ENCODE results near the gene NFIX.
"Not testable (repeated sequence)": the region's sequence is repeated elsewhere in the genome, so short reads cannot be mapped to it uniquely, and the experiment has no call there.

NFIX gene

GRCh38 chr19:12975221-12975741 is 20.0 kb upstream of the NFIX start:
- Mint-ChIP-seq H3K27me3 (peaks cover 33% of the 10 kb centered on the region), H3K9me3 (no peaks in the 10 kb centered on the region), H3K27ac (no peak overlapping the region), H3K4me1 (peaks cover 12% of the 10 kb centered on the region), H3K4me3 (no peak overlapping the region)
- ATAC-seq (no peak), DNase-seq (no peak)

- ATAC-seq, H3K27ac Mint-ChIP-seq: not testable (repeated sequence)
These were observed 19.2 kb upstream of the NFIX start for GRCh38 chr19:12976109-12976508.

GRCh38 chr19:12979974-12980373 is 15.3 kb upstream of the NFIX start:
- ATAC-seq (no peak), DNase-seq (no peak)
- no peak overlapping the region for H3K27ac Mint-ChIP-seq
- H3K9me3 Mint-ChIP-seq: no peaks in the 10 kb centered on the region
- peaks cover 24% of the 10 kb centered on the region for H3K27me3 Mint-ChIP-seq
- H3K4me1 Mint-ChIP-seq: peaks cover 7% of the 10 kb centered on the region
- H3K4me3 Mint-ChIP-seq: no peak overlapping the region

More at GRCh38 chr19:12976109-12976508, 19.2 kb upstream of the NFIX start:
- H3K4me3 Mint-ChIP-seq, H3K9me3 Mint-ChIP-seq, DNase-seq, H3K4me1 Mint-ChIP-seq: not testable (repeated sequence)
- H3K27me3 Mint-ChIP-seq: peaks cover 33% of the 10 kb centered on the region

GRCh38 chr19:12982648-12983047 is 12.6 kb upstream of the NFIX start:
- DNase-seq (no peak), ATAC-seq (no peak)
- no peaks in the 10 kb centered on the region for H3K9me3 Mint-ChIP-seq
- H3K4me3 Mint-ChIP-seq: no peak overlapping the region
- peaks cover 7% of the 10 kb centered on the region for H3K27me3 Mint-ChIP-seq
- H3K27ac Mint-ChIP-seq: no peak overlapping the region
- peaks cover 5% of the 10 kb centered on the region for H3K4me1 Mint-ChIP-seq

GRCh38 chr19:12983091-12983490 is 12.2 kb upstream of the NFIX start:
- H3K4me1 Mint-ChIP-seq: peaks cover under 1% of the 10 kb centered on the region

GRCh38 chr19:12983542-12984142 is 11.6 kb upstream of the NFIX start:
- Mint-ChIP-seq H3K27ac (no peak overlapping the region), H3K4me3 (no peak overlapping the region), H3K4me1 (no peaks in the 10 kb centered on the region), H3K27me3 (no peaks in the 10 kb centered on the region), H3K9me3 (no peaks in the 10 kb centered on the region)
- ATAC-seq: peak; percentile 86
- peak; percentile 83 to 91 for DNase-seq

More at GRCh38 chr19:12983091-12983490, 12.2 kb upstream of the NFIX start:
- H3K27me3 Mint-ChIP-seq: peaks cover 2% of the 10 kb centered on the region
- H3K9me3 Mint-ChIP-seq: no peaks in the 10 kb centered on the region
- no peak for ATAC-seq
- no peak overlapping the region for H3K27ac Mint-ChIP-seq
- H3K4me3 Mint-ChIP-seq: no peak overlapping the region
- DNase-seq: no peak

- Mint-ChIP-seq H3K4me3 (no peak overlapping the region), H3K27ac (no peak overlapping the region), H3K4me1 (no peaks in the 10 kb centered on the region), H3K9me3 (no peaks in the 10 kb centered on the region), H3K27me3 (no peaks in the 10 kb centered on the region)
- DNase-seq (no peak), ATAC-seq (no peak)
These were observed 11.1 kb upstream of the NFIX start for GRCh38 chr19:12984143-12984627.

GRCh38 chr19:12984683-12985048 is 10.6 kb upstream of the NFIX start:
- no peaks in the 10 kb centered on the region for H3K27me3 Mint-ChIP-seq
- DNase-seq (no peak), ATAC-seq (no peak)
- H3K9me3 Mint-ChIP-seq: no peaks in the 10 kb centered on the region
- H3K27ac Mint-ChIP-seq: no peak overlapping the region
- H3K4me1 Mint-ChIP-seq: no peaks in the 10 kb centered on the region
- no peak overlapping the region for H3K4me3 Mint-ChIP-seq

- H3K9me3 Mint-ChIP-seq: no peaks in the 10 kb centered on the region
- H3K27me3 Mint-ChIP-seq: no peaks in the 10 kb centered on the region
- no peaks in the 10 kb centered on the region for H3K4me1 Mint-ChIP-seq
- no peak overlapping the region for H3K4me3 Mint-ChIP-seq
- ATAC-seq (peak; percentile 40), DNase-seq (no peak)
- H3K27ac Mint-ChIP-seq: no peak overlapping the region
These were observed 10.1 kb upstream of the NFIX start for GRCh38 chr19:12985049-12985776.

- Mint-ChIP-seq H3K27me3 (no peaks in the 10 kb centered on the region), H3K4me3 (no peak overlapping the region)
- ATAC-seq: no peak
These were observed 8.5 kb upstream of the NFIX start for GRCh38 chr19:12986726-12987125.

GRCh38 chr19:12987190-12987589 is 8.1 kb upstream of the NFIX start:
- ATAC-seq: no peak
- Mint-ChIP-seq H3K27ac (no peak overlapping the region), H3K27me3 (no peaks in the 10 kb centered on the region)

More at GRCh38 chr19:12986726-12987125, 8.5 kb upstream of the NFIX start:
- Mint-ChIP-seq H3K27ac (no peak overlapping the region), H3K9me3 (no peaks in the 10 kb centered on the region), H3K4me1 (no peaks in the 10 kb centered on the region)
- DNase-seq: no peak

GRCh38 chr19:12987781-12988180 is 7.5 kb upstream of the NFIX start:
- H3K27ac Mint-ChIP-seq: no peak overlapping the region
- H3K9me3 Mint-ChIP-seq: no peaks in the 10 kb centered on the region
- no peaks in the 10 kb centered on the region for H3K4me1 Mint-ChIP-seq
- no peak overlapping the region for H3K4me3 Mint-ChIP-seq
- H3K27me3 Mint-ChIP-seq: no peaks in the 10 kb centered on the region
- DNase-seq: no peak
- ATAC-seq: no peak

More at GRCh38 chr19:12987190-12987589, 8.1 kb upstream of the NFIX start:
- H3K4me1 Mint-ChIP-seq: no peaks in the 10 kb centered on the region
- no peaks in the 10 kb centered on the region for H3K9me3 Mint-ChIP-seq
- no peak overlapping the region for H3K4me3 Mint-ChIP-seq
- no peak for DNase-seq

- Mint-ChIP-seq H3K4me3 (no peak overlapping the region), H3K4me1 (peaks cover 6% of the 10 kb centered on the region), H3K27me3 (peaks cover 10% of the 10 kb centered on the region), H3K9me3 (no peaks in the 10 kb centered on the region), H3K27ac (no peak overlapping the region)
- ATAC-seq (no peak), DNase-seq (no peak)
These were observed 4.8 kb upstream of the NFIX start for GRCh38 chr19:12990431-12990830.

- no peak for ATAC-seq
- no peaks in the 10 kb centered on the region for H3K9me3 Mint-ChIP-seq
- peaks cover 7% of the 10 kb centered on the region for H3K4me1 Mint-ChIP-seq
- H3K27me3 Mint-ChIP-seq: peaks cover 10% of the 10 kb centered on the region
- H3K27ac Mint-ChIP-seq: no peak overlapping the region
- DNase-seq: no peak
- H3K4me3 Mint-ChIP-seq: no peak overlapping the region
These were observed 4.4 kb upstream of the NFIX start for GRCh38 chr19:12990853-12991252.

GRCh38 chr19:12991296-12991695 is 4.0 kb upstream of the NFIX start:
- ATAC-seq: no peak
- peaks cover 10% of the 10 kb centered on the region for H3K27me3 Mint-ChIP-seq
- no peaks in the 10 kb centered on the region for H3K9me3 Mint-ChIP-seq
- DNase-seq: no peak
- H3K4me3 Mint-ChIP-seq: no peak overlapping the region
- H3K27ac Mint-ChIP-seq: no peak overlapping the region
- H3K4me1 Mint-ChIP-seq: peaks cover 11% of the 10 kb centered on the region

GRCh38 chr19:12992729-12993128 is 2.5 kb upstream of the NFIX start:
- peaks cover 11% of the 10 kb centered on the region for H3K4me1 Mint-ChIP-seq

More at GRCh38 chr19:12992729-12993128, 2.5 kb upstream of the NFIX start:
- DNase-seq: no peak
- Mint-ChIP-seq H3K27me3 (peaks cover 10% of the 10 kb centered on the region), H3K27ac (no peak overlapping the region), H3K4me3 (no peak overlapping the region), H3K9me3 (no peaks in the 10 kb centered on the region)
- ATAC-seq: no peak
